Measurements from ENCODE around the gene PNPLA1. TPM values are rescaled to one million over a fixed set of nuclear protein-coding genes. Genes with fewer than 3 reads are reported as not detected.

Gene PNPLA1
- total RNA-seq, 2 donors from 2014 or later: not detected

- no peak overlapping the region for H3K27ac Mint-ChIP-seq
- H3K36me3 ChIP-seq (ENCODE audit: control insufficient read depth, insufficient read depth, low read length): no peaks in the 10 kb centered on the region
- H3K4me1 ChIP-seq (ENCODE audit: control insufficient read depth, insufficient read depth, low read length): peaks cover 10% of the 10 kb centered on the region
- H3K9me3 Mint-ChIP-seq: peaks cover 5% of the 10 kb centered on the region
- H3K9ac ChIP-seq (ENCODE audit: extremely low read depth, low read length, poor library complexity, severe bottlenecking): no peak overlapping the region
- DNase-seq: no peak
- H3K9me3 ChIP-seq (ENCODE audit: control insufficient read depth, low read length): peaks cover 6% of the 10 kb centered on the region
- no peak overlapping the region for H3K4me3 Mint-ChIP-seq
- no peaks in the 10 kb centered on the region for H3K27me3 Mint-ChIP-seq (ENCODE audit: insufficient read depth)
- H3K36me3 Mint-ChIP-seq (ENCODE audit: low read depth): no peaks in the 10 kb centered on the region
- peaks cover 19% of the 10 kb centered on the region for H3K4me1 Mint-ChIP-seq
- no peaks in the 10 kb centered on the region for H3K27me3 ChIP-seq (ENCODE audit: control insufficient read depth, insufficient read depth, low read length, poor library complexity, severe bottlenecking)
- no peak overlapping the region for H3K4me3 ChIP-seq (ENCODE audit: low read length)
- 95 to 96% methylated on average over 5 of the region's 5 CpGs for WGBS, 2 experiments (ENCODE audit: insufficient coverage in 1 of 2, insufficient read length in 1 of 2)
- no peak for TF ChIP-seq CTCF (conservative IDR thresholded peaks at IDR 0.05)
- H3K27ac ChIP-seq (ENCODE audit: low read depth, low read length): no peak overlapping the region
These were observed 38.7 kb downstream of the PNPLA1 start for GRCh38 chr6:36308514-36308913.

- Mint-ChIP-seq H3K4me3 (no peak overlapping the region), H3K4me1 (peaks cover 23% of the 10 kb centered on the region), H3K27ac (no peak overlapping the region), H3K27me3 (ENCODE audit: insufficient read depth) (no peaks in the 10 kb centered on the region), H3K9me3 (peaks cover 5% of the 10 kb centered on the region), H3K36me3 (ENCODE audit: low read depth) (no peaks in the 10 kb centered on the region)
- no peak overlapping the region for H3K27ac ChIP-seq (ENCODE audit: low read depth, low read length)
- no peak for DNase-seq
- H3K9ac ChIP-seq (ENCODE audit: extremely low read depth, low read length, poor library complexity, severe bottlenecking): no peak overlapping the region
- no peaks in the 10 kb centered on the region for H3K27me3 ChIP-seq (ENCODE audit: control insufficient read depth, insufficient read depth, low read length, poor library complexity, severe bottlenecking)
- TF ChIP-seq CTCF (conservative IDR thresholded peaks at IDR 0.05): no peak
- peaks cover 6% of the 10 kb centered on the region for H3K9me3 ChIP-seq (ENCODE audit: control insufficient read depth, low read length)
- no peak overlapping the region for H3K4me3 ChIP-seq (ENCODE audit: low read length)
- H3K4me1 ChIP-seq (ENCODE audit: control insufficient read depth, insufficient read depth, low read length): peaks cover 13% of the 10 kb centered on the region
- no peaks in the 10 kb centered on the region for H3K36me3 ChIP-seq (ENCODE audit: control insufficient read depth, insufficient read depth, low read length)
- WGBS, 2 experiments (ENCODE audit: insufficient coverage in 1 of 2, insufficient read length in 1 of 2): 70 to 88% methylated on average over 7 of the region's 7 CpGs
These were observed 39.3 kb downstream of the PNPLA1 start for GRCh38 chr6:36309203-36309602.

- WGBS, 2 experiments (ENCODE audit: insufficient coverage in 1 of 2, insufficient read length in 1 of 2): 97 to 100% methylated on average over 2 of the region's 2 CpGs
- Histone ChIP-seq H3K9ac (ENCODE audit: extremely low read depth, low read length, poor library complexity, severe bottlenecking) (no peak overlapping the region), H3K27me3 (ENCODE audit: control insufficient read depth, insufficient read depth, low read length, poor library complexity, severe bottlenecking) (no peaks in the 10 kb centered on the region), H3K36me3 (ENCODE audit: control insufficient read depth, insufficient read depth, low read length) (no peaks in the 10 kb centered on the region), H3K27ac (ENCODE audit: low read depth, low read length) (no peak overlapping the region), H3K9me3 (ENCODE audit: control insufficient read depth, low read length) (peaks cover 6% of the 10 kb centered on the region), H3K4me1 (ENCODE audit: control insufficient read depth, insufficient read depth, low read length) (peaks cover 13% of the 10 kb centered on the region), H3K4me3 (ENCODE audit: low read length) (no peak overlapping the region)
- no peak for DNase-seq
- Mint-ChIP-seq H3K9me3 (peaks cover 5% of the 10 kb centered on the region), H3K4me1 (peaks cover 25% of the 10 kb centered on the region), H3K4me3 (no peak overlapping the region), H3K36me3 (ENCODE audit: low read depth) (no peaks in the 10 kb centered on the region), H3K27me3 (ENCODE audit: insufficient read depth) (no peaks in the 10 kb centered on the region), H3K27ac (no peak overlapping the region)
- TF ChIP-seq CTCF (conservative IDR thresholded peaks at IDR 0.05): no peak
These were observed 40.0 kb downstream of the PNPLA1 start for GRCh38 chr6:36309900-36310299.

Data from endodermal cell (in vitro differentiated cells).